HepG2 (cell line): ENCODE data around the gene FIBIN.

Source experiments
- EHMT2 ChIP-seq: fragments of 200-600 bp; sonication (generic); IDR thresholded peaks from 2 replicates; pipeline ENCODE4 v1.7.0; 2017; ENCODE audit warnings: antibody characterized with exemption, low read depth, low read length, borderline replicate concordance
- FOXM1 ChIP-seq: sonication (generic); formaldehyde crosslinking; IDR thresholded peaks from 2 replicates; pipeline ENCODE4 v1.5.0; 2020; ENCODE audit warnings: missing genetic modification reagents
- JUND ChIP-seq: sonication (generic); formaldehyde crosslinking; IDR thresholded peaks from 2 replicates; pipeline ENCODE4 v1.8.0; 2022; ENCODE audit warnings: mild to moderate bottlenecking, missing genetic modification reagents
- KAT7 ChIP-seq: IDR thresholded peaks from 2 replicates; pipeline ENCODE4 v1.6.1; 2018; ENCODE audit warnings: borderline replicate concordance, missing compliant biosample characterization
- NRL ChIP-seq: sonication (generic); formaldehyde crosslinking; IDR thresholded peaks from 2 replicates; pipeline ENCODE4 v1.5.0; 2020; ENCODE audit warnings: missing genetic modification reagents, mild to moderate bottlenecking, moderate library complexity, borderline replicate concordance
- POLR2A ChIP-seq, 2 experiments: IDR thresholded peaks; 2 replicates each; pipeline ENCODE4 v1.6.1; 2011; ENCODE audit warnings: low read depth in 2 of 2, low read length in 2 of 2, mild to moderate bottlenecking in 1 of 2, moderate library complexity in 1 of 2; ENCODE audit not compliant: insufficient read depth in 1 of 2
- ZBTB21 ChIP-seq: sonication (generic); formaldehyde crosslinking; IDR thresholded peaks from 2 replicates; pipeline ENCODE4 v1.4.0; 2020; ENCODE audit warnings: missing genetic modification reagents
- TF ChIP-seq, protein P1 (sequence below): IDR thresholded peaks from 2 replicates; pipeline ENCODE4 v1.6.1; 2012; ENCODE audit warnings: inconsistent platforms
- TF ChIP-seq, protein P2 (sequence below): sonication (generic); formaldehyde crosslinking; IDR thresholded peaks from 2 replicates; pipeline ENCODE4 v1.5.0; 2020; ENCODE audit warnings: mild to moderate bottlenecking, missing genetic modification reagents, moderate library complexity

DNA sequence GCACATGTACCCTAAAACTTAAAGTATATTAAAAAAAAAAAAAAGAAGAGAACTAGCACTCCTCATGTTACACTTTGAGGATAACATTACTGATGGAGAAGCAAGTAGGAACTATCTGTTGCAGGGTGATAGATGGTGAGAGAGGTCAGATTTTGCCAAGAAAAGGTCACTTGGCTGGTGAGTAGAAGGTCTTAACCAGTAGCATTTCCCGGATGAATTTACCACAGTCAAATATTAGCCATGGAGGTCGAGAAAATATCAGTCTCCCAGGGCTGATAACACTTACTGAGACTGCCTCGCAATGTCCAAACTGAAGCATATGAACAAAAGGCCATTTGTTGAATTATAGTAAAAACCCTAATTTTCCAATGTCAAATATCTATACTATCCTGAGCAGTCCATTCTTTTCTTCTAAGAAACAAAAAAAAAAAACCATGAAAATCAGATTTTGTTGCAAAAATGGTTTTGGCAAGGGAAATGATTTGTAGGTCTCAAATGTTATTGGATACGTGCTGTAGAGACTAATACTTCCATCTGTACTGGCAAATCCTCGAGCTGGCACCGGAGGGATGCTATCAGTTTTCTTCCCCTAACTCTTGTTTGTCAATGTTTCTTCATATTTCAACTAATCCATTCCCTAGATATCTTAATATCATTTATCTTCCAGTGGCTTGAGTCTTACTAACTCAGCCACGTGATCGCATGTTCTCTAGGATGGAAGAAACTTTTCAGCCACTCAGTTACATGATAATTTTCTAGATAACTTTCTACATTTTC is 32.2 kb downstream of the FIBIN start:
- TF ChIP-seq EHMT2, result no peak
- no peak for TF ChIP-seq JUND (CRISPR knock-in tag)
- no peak for TF ChIP-seq ZBTB21
- no peak for TF ChIP-seq POLR2A (IDR thresholded peaks at IDR 0.05; ENCODE audit: insufficient read depth in 1 of 2, low read depth in 2 of 2, low read length in 2 of 2)
- TF ChIP-seq, protein P1, sequence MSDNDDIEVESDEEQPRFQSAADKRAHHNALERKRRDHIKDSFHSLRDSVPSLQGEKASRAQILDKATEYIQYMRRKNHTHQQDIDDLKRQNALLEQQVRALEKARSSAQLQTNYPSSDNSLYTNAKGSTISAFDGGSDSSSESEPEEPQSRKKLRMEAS, result no peak
- no peak for TF ChIP-seq FOXM1
- no peak for TF ChIP-seq KAT7 (CRISPR knock-in tag)
- no peak for TF ChIP-seq NRL (CRISPR knock-in tag)
- TF ChIP-seq, protein P2, sequence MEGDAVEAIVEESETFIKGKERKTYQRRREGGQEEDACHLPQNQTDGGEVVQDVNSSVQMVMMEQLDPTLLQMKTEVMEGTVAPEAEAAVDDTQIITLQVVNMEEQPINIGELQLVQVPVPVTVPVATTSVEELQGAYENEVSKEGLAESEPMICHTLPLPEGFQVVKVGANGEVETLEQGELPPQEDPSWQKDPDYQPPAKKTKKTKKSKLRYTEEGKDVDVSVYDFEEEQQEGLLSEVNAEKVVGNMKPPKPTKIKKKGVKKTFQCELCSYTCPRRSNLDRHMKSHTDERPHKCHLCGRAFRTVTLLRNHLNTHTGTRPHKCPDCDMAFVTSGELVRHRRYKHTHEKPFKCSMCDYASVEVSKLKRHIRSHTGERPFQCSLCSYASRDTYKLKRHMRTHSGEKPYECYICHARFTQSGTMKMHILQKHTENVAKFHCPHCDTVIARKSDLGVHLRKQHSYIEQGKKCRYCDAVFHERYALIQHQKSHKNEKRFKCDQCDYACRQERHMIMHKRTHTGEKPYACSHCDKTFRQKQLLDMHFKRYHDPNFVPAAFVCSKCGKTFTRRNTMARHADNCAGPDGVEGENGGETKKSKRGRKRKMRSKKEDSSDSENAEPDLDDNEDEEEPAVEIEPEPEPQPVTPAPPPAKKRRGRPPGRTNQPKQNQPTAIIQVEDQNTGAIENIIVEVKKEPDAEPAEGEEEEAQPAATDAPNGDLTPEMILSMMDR (CRISPR knock-in tag), result no peak
